GM19468 (cell line): ENCODE results near the gene ARSB.
"Not testable (repeated sequence)": the region's sequence is repeated elsewhere in the genome, so short reads cannot be mapped to it uniquely, and the experiment has no call there.

Source experiments
- ATAC-seq: cut with Tn5 transposase; IDR thresholded peaks from one replicate; pipeline ENCODE4 v1.9.1; 2021; ENCODE audit warnings: mild to moderate bottlenecking, moderate library complexity, moderate number of reproducible peaks; ENCODE audit not compliant: unreplicated experiment; ENCODE audit errors: extremely low read depth

The ARSB gene

DNA sequence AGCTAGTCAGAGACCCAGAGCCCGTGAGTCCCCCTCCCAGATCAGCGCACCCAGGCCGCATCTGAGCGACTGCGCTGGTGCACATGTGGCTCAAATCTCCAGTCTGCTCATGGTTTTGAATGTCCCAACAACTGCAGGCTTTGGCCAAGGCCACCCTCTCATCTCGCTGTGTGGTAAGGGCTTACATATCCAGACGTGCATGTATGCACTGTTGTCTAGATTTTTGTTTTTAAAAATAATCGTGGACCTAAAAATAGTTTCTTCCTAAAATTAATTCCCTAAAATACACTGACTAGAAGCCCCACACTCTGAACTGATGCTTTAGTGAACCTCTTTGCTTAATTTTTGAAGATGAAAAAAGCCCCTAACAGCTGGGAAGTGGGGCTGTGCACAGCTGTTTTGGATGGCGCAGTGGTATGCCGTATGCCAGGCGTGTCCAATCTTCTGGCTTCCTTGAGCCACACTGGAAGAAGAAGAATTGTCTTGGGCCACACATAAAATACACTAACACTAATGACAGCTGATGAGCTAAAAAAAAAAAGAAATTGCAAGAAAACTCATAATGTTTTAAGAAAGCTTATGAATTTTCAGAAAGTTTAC, 193.5 kb downstream of the ARSB start:
- ATAC-seq: no peak

DNA sequence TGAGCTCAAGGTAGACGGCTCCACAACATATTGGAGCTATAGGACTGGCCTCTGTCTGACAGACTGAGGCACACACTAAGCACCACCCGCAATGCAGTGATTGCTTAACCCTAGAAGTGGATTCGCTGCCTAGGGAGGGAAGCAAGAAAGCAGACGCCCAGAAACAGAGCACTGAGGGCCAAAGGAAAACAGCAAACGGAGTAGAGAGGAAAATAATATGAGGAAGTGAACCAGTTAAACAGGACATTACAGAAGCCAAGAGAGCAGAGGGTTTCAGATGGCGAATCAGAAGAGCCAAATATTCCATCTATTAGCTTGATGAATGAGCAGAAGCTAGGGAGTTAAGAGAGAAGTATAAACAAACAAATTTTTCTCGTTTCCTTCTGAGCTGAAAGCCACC, 197.3 kb downstream of the ARSB start:
- no peak for ATAC-seq

DNA sequence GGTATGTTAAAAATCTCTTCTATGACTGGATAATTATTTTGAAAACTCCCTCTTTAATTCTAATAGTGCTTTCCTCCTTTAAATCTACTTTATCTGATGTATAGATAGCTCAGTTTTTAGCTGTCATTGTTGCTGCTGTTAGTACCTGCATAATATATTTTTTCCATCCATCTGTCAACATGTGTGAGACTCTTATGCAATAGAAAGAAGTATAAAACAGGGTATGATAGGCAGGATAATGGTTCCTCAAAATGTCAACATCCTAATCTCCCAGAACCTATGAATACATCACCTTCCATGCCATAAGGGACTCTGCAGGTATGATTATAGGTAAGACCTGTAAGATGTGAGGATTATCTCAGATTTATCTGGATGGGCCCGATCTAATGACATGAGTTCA, 199.7 kb downstream of the ARSB start:
- ATAC-seq: no peak

DNA sequence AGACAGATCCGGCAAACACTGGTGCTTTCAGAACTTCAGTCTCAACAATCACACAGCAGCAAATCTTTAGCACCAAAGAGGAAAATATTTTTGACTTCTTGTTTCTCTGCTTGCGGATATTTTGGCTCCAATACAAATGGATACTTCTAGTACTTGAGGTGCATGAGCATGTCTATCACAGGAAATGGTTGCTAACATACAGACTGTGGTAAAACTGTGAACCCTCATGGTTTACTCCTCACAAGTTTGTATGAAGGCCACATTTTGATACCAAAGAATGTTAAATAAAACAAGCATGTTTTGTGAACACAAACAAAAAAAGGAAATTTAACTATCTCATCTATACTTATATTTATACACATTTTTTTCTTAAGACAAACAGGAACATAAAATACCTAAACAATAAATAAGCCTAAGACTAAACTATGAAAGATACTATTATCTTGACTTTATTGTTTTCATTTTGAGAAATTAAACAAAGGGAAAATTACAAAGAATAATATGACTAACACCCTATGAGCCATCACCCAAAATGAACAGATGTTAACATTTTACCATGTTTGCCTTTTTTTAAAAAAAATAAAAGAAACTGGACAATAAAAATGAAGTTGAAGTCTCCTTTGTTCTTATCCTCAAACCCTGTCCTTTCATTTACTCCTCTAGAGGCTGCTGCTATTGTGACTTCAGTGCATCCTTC, 201.5 kb downstream of the ARSB start:
- ATAC-seq: no peak

DNA sequence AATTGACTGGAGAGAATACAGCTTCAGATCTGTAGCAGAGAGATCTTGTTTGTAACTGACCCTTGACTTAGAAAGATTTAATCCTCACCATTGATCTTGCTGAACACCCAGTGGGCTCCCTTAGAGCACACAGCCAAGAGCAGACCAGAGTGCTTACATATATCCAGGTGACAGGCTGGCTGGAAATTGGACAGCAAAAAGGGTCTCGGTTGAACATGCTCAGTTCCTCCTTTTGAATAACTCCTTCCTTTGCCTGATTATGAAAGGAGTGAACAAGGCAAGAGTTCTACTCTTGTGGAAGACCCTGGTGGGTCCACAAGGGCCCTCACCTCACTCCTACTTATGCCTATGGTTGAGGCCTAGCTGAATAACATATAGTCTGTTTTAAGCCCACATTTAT, 202.4 kb downstream of the ARSB start:
- ATAC-seq: no peak

DNA sequence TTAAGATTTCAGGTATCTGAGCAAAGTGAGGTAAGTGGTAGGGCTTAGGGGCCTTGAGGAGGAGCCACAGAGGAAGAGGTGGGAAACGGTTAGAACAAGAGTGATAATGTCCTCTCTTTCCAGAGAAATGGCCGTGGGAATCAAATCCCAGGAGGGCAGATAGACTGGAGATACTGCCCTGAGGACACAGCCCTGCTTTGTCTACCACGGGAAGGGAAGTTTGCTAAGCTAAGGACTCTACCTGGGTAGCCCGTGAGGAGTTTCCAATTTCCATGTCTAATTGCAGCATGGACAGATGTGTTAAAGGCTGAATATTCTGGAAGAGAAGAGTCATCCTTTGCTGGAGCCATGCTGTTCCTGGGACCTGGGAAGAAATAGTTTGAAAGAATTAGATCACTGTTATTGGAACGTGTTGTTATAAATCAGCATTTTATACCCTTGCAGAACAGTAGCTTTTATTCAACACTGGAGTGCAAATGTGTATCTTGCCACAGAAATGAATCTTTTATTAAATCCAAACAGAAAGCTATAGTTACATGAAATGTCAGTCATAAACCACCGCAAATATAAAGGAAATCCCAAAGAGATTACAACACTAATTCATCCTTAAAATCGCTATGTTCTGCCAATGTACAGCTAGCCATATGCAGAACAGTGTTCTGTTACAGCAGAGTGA, 203.4 kb downstream of the ARSB start:
- ATAC-seq: no peak

DNA sequence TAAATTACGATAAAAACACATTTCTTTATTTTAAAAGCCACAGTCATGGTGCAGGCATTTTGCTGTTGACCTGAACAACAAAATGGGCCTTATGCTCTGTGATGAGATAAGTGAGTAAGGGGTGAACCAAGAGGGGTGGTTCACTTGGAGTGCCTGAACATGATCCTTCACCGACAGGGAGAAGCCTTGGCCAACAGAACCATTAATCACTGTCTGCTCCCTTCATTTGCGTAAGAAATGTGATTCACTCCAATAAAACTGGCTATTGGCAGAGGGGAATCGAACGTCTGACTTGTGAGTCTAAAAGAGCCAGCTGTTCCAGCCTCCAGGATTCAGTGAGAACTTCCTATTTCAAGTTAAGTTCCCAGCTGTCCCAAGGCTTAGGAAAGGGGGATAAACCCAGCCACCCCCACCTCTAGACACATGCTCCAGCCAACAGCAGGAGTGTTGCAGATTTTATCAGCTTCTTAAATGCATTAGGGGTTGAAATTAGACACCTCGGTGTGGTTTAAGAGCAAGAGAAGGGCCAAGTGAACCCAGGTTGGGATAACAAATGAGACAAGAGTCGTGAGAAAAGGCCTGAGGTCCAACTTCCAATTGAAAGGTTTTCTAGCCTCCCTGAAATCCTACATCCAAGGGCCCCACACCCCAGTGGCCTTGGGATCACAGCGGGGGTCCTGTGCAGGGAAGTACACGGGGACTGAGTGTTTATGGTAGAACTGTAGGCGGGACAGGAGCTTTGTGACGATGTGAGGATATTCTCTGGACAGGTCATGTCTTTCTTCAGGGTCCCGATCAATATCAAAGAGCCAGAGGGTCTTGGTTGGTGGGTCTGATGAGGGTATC, 205.1 kb downstream of the ARSB start:
- ATAC-seq: no peak

DNA sequence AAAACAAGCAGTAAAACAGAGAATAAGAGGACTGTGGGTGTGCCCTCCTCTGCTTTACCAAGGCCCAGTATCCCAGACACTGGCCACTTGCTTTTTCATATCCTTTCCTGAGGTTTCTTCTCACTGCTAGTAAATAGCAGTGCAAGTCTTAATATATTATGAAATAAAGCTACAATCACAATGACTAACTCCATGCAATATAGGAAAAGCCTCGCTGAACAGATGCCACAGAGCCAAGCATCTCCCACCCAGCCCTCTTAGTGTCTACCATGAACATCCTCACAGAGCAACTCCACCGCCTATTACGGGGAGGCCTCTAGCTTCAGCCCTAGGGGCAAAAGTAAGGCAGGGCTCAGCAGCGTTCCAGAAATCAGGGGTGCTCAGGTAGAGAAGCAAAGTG, 205.8 kb downstream of the ARSB start:
- ATAC-seq: no peak

DNA sequence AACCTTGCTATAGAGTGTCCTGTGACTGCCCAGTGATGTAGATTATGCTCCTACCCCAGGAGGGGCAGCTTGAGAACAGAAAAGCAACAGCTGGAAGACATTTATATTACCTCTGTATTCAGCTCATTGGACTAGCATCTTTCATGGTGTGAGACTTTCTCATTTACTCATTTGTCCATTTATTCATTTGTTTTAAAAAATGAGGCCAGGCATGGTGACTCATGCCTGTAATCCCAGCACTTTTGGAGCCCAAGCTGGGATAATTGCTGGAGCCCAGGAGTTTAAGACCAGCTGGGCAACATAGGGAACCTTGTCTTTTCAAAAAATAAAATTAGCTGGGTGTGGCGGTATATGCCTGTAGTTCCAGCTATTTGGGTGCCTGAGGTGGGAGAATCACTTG, 206.6 kb downstream of the ARSB start:
- no peak for ATAC-seq

DNA sequence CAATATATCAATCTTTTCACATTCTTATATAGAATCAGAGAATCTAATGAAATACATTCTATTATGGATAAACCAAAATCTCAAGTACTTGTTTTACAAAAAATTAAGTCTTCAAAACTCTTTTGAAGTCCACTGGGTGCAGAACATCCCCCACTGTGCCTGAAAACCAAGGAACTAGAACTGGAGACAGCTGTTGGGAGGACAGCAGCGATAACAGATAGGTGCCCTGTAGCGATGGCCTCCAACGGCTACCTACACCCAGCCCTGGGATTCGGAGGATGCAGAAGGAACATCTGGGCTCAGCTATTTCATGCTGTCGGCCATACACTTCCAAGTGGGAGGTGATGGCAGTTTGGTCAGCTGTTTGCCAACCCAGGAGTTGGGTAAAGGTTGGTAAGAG, 207.2 kb downstream of the ARSB start:
- ATAC-seq: no peak

DNA sequence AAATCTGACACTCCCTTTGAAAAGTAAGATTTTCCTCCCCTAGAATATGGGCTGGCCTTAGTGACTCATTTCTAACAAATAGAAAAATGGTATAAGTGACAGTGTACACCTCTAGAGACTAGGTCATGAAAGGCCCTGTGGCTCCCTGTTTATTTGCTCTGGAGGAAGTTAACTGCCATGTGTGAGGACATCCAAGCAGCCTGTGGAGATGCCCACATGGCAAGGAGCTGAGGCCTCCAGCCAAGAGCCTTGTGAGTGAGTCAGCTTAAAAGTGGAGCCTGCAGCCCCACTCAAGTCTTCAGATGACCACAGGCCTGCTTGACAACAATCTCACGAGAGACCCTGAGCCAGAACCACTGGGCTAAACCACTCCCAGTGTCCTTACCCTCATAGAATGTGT, 208.5 kb downstream of the ARSB start:
- ATAC-seq: no peak

DNA sequence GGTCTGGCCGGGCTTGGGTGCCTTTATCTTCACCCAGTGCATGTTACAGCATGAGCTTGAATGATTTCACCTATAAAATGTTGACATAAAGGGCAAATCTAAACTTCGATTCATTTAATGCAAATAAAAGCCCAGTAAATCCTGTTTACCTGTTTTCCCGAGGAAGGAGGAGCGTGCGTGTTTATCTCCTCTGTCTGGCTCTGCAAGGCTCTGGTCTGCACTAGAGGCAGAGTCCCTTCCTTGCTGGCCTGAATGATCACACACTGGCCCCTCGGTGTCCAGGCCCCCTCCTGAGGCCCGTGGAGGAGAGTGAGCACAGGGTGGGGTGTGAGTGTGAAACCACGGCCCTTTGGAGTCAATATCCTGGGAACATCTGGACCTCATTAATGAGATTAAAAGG, 211.5 kb downstream of the ARSB start:
- no peak for ATAC-seq

DNA sequence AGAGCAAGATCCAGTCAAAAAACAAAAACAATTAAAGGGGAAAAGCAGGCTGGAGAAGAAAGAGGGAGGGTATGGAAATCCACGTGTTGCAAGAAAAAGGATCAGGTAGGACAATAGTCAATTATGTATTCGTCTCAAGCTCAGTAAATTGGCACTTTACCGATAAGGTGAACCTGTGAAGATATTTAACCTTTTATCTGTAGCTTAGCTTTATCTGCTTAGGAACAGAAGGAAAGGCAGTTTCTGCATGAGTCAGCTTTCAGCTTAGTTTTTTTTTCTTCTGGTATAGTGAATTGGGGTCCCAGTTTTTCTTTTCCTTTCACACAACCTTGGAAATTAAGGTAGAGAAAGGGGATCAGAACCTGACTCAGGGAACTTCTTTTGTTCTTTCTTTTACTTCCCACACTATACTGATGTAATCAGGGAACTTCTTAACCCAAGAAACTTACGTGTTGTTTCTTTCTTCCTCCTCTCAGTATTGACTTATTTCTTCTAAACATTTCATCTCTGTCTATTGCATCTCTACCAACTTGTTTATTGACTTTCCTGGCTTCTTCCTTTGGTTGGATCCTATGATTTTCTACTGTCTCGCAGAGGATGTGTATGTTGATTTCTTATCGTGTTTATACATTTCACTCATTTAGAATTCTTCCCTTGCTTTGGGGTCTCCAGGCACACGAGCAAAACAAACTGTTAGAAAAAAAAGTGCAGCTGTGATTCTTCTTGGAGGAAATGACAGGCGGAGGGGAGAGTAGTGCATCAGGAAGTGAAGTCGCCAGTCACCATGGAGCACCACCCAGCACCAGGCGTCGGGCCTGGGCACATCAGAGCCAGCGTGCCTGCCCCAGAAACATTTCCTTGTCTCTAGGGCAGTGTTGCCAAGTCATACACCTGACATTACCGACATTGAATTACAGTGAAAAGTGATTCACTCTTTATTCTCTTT, 213.6 kb downstream of the ARSB start:
- ATAC-seq: no peak

DNA sequence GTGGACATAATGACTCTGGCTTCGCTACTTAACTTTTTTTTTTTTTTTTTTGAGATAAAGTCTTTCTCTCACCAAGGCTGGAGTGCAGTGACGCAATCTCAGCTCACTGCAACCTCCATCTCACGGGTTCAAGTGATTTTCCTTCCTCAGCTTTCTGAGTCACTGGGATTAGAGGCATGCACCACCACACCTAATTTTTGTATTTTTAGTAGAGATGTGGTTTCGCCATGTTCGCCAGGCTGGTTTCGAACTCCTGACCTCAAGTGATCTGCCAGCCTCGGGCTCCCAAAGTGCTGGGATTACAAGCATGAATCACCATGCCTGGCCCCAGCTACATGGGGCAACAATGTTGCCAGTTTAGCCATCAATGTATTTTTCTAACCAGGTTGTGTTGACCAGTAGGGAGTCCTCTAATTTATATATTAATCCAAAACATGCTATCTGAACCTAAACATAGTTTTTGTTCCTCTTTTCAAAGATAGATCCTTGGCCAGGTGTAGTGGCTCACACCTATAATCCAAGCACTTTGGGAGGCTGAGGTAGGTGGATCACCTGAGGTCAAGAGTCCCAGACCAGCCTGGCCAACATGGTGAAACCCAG, 216.2 kb downstream of the ARSB start:
- ATAC-seq: no peak

DNA sequence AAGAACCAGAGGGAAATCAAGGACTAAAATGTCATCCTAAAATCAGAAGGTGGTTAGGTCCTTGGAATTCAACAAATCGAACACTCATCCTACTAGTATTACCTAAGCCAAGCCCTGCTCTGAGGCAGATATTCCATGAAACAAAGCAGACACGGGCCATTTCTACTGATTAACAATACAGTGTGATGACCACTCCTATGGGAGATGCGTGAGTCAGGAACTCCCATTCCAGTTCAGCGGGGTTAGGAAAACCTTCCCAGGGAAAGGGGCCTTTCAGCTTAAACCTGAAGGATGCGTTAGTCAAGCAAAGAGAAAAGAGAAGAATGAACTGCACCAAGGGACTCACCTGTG, 218.7 kb downstream of the ARSB start:
- no peak for ATAC-seq

DNA sequence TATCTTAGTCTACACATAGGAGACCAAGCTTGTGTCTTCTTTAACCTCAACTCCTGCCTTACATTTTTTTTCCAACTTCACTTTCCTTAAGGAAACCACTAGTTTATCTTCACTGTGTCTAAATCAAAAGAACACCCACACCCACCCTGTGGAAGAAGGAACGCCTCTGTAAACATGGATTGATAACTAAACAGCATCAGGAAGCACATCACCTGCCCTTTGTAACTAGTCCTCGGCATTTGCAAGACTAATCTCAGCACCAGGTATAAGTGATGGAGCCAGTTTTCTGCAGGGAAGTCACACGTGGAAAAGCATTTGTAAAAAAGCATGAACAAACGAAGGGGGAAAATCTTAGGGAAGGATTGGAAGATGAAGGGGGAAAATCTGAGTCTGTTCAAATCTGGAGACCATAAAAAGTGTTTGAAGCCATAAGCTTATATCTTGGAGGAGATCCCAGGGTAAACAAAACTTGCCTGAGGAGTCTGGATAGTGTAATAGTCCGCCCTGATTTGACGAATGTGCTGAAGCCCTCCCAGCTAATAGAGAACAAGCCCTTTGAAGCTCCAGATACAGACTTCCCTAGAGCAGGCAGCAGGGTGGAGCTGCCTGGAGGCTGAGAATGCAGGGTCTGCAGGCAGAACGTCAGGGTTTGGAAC, 219.2 kb downstream of the ARSB start:
- ATAC-seq: no peak

DNA sequence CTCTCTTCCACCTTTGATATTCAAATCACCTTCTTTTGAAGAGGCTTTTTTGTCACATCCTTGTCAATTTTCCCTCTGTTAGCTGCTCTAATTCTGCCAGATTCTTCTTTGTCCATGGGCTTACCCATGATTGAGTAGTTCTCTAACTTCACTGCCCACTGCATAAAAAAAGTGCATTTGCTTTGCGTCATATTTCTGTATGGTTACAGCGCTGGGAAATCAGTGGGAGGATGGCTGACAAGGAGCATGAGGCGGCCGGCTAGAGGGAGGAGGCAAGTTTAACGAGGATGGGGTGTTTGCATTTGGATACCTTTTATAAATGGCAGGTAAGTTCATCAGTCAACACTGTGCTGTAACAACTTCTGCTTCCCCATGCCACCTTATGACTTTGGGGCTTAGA, 220.0 kb downstream of the ARSB start:
- ATAC-seq: no peak

DNA sequence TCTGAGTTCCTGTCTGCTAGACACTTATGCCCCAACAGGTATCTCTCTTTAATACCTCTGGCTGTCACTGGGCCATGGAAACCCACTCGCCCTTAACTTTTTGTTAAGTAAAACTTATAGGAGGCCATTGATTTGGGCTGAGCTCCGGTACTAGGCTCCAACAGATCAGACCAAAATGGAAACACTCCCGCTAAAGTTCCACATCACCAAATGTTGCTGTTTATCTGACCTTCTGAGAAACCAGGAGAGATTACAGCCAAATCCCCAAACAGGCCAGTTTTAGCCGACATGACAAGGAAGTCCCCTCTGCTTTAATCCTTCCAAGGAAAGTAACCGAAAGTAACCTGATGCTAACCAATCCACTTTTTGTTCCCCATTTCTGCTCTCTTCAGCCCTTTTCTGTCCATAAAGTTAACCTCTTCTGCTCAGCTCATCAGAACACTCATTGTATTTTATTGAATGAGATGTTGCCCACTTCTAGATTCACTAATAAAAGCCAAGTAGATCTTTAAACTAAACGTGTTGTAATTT, 221.4 kb downstream of the ARSB start:
- no peak for ATAC-seq

DNA sequence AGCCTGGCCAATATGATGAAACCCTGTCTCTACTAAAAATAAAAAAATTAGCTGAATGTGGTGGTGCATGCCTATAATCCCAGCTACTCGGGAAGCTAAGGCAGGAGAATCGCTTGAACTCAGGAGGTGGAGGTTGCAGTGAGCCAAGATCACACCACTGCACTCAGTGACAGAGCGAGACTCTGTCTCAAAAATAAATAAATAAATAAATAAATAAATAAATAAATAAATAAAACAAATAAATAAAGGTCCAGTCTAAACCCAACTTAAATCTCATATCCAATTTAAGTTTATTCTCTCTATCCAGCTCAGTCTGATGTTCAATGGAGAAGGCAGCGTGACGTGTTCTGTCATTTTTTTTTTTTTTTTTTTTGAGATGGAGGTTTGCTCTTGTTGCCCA, 222.4 kb downstream of the ARSB start:
- ATAC-seq: not testable (repeated sequence)
